Subcutaneous adipose tissue (tissue), 4 donors: ENCODE measurements around the gene RAD51B. TPM values are rescaled to one million over a fixed set of nuclear protein-coding genes. Genes with fewer than 3 reads are reported as not detected.

ENCODE experiments used
- CTCF ChIP-seq: fragments of 450-650 bp; IDR thresholded peaks from one replicate; pipeline ENCODE4 v1.5.1; 2016; ENCODE audit warnings: low read depth, mild to moderate bottlenecking, control low read depth, antibody characterized with exemption, moderate library complexity
- total RNA-seq, 4 donors: library from RNA; depleted of rRNA; stranded (reverse); fragments of >200 nt; gene quantifications; one replicate each; pipeline ENCODE4 v1.1.0, GENCODE V29; 2016

The RAD51B gene
- total RNA-seq, 4 donors from 2014 or later = 9.7 to 24.1 (median 16.7) TPM

- TF ChIP-seq CTCF = no peak
Observed at GRCh38 chr14:68154275-68154674, 334.7 kb downstream of the RAD51B start.

GRCh38 chr14:68157971-68158371 lies 338.4 kb downstream of the RAD51B start:
- TF ChIP-seq CTCF = no peak

GRCh38 chr14:68158640-68159039 lies 339.1 kb downstream of the RAD51B start:
- TF ChIP-seq CTCF = no peak

GRCh38 chr14:68159701-68160633 lies 340.4 kb downstream of the RAD51B start:
- TF ChIP-seq CTCF = no peak

- no peak for TF ChIP-seq CTCF
Observed at GRCh38 chr14:68160779-68161546, 341.4 kb downstream of the RAD51B start.

- no peak for TF ChIP-seq CTCF
Observed at GRCh38 chr14:68162887-68163286, 343.3 kb downstream of the RAD51B start.

- no peak for TF ChIP-seq CTCF
Observed at GRCh38 chr14:68164711-68165113, 345.1 kb downstream of the RAD51B start.
